Gastrocnemius medialis (tissue), 4 donors: ENCODE data around the gene ZNF490. TPM values are rescaled to one million over a fixed set of nuclear protein-coding genes. Genes with fewer than 3 reads are reported as not detected.
"Not testable (repeated sequence)": the region's sequence is repeated elsewhere in the genome, so short reads cannot be mapped to it uniquely, and the experiment has no call there.

Source experiments
- ATAC-seq, 2 donors: fragments of 150-250 bp; one replicate each; pipeline ENCODE4 v1.9.1; 2016
- DNase-seq, 2 donors: peaks; one replicate each; pipeline ENCODE4 v3.0.0-alpha.2; 2019
- H3K27ac ChIP-seq, 4 donors: fragments of 200-600 bp; sonication (generic); 1 replicate in 1 of 4; 2 replicates in 3 of 4; pipeline ENCODE4 v1.5.1; 2016 to 2018; ENCODE audit warnings: mild to moderate bottlenecking in 2 of 4, moderate library complexity in 1 of 4
- H3K27me3 ChIP-seq, 3 donors: fragments of 200-600 bp; sonication (generic) in 2 of 3; 1 replicate in 1 of 3; 2 replicates in 2 of 3; pipeline versions ENCODE4 v1.5.1 to v1.6.0; 2016 to 2019; ENCODE audit warnings: mild to moderate bottlenecking in 1 of 3, moderate library complexity in 1 of 3
- H3K36me3 ChIP-seq, 2 donors: fragments of 200-600 bp; sonication (generic) in 1 of 2; one replicate each; pipeline ENCODE4 v1.5.1; 2017 to 2018
- H3K4me1 ChIP-seq, 2 donors: fragments of 200-600 bp; sonication (generic) in 1 of 2; one replicate each; pipeline ENCODE4 v1.5.1; 2016 to 2017; ENCODE audit warnings: mild to moderate bottlenecking in 2 of 2
- H3K4me3 ChIP-seq, 4 donors: fragments of 200-600 bp; sonication (generic) in 3 of 4; 1 replicate in 1 of 4; 2 replicates in 3 of 4; pipeline ENCODE4 v1.5.1; 2016 to 2019; ENCODE audit warnings: mild to moderate bottlenecking in 2 of 4
- H3K9me3 ChIP-seq, 3 donors: fragments of 200-600 bp; sonication (generic) in 2 of 3; 1 replicate in 1 of 3; 2 replicates in 2 of 3; pipeline ENCODE4 v1.5.1; 2016 to 2019
- CTCF ChIP-seq, 5 experiments: fragments of 450-650 bp in 3 of 5; fragments of 200-600 bp in 2 of 5; sonication (generic) in 2 of 5; IDR thresholded peaks in 4 of 5; conservative IDR thresholded peaks in 1 of 5; 1 replicate in 4 of 5; 2 replicates in 1 of 5; pipeline ENCODE4 v1.5.1; 2016 to 2019; ENCODE audit warnings: antibody characterized with exemption in 5 of 5, mild to moderate bottlenecking in 3 of 5, moderate library complexity in 3 of 5
- POLR2A ChIP-seq, 2 donors: fragments of 450-650 bp; IDR thresholded peaks; one replicate each; pipeline ENCODE4 v1.6.1; 2017; ENCODE audit warnings: antibody characterized with exemption in 2 of 2, mild to moderate bottlenecking in 2 of 2, moderate library complexity in 2 of 2
- in situ Hi-C, 4 donors: fragments of 200-750 bp; cut with MboI; loops; one replicate each; pipeline versions ENCODE4 v1.15.0 to v1.8.0; 2017; ENCODE audit warnings: low sequenced_read_pairs in 4 of 4
- intact Hi-C: fragments of 100-400 bp; cut with DNase I; formaldehyde crosslinking; loops from one replicate; pipeline ENCODE4 v1.15.1; 2023; ENCODE audit warnings: low total_unique reads
- total RNA-seq, 4 donors: library from RNA; depleted of rRNA; stranded (reverse); fragments of >200 nt; gene quantifications; one replicate each; pipeline versions ENCODE4 v1.1.0 to v1.2.3, GENCODE V29; 2016

ZNF490 gene
- total RNA-seq, 4 donors from 2014 or later = 2.5 to 4.9 (median 2.9) TPM

GRCh38 chr19:12580180-12580694, 30.4 kb downstream of the ZNF490 start:
- in situ Hi-C loops (no loop called here), intact Hi-C loops (no loop called here)
- H3K4me3 ChIP-seq = no peak overlapping the region
- no peak overlapping the region for H3K27ac ChIP-seq
- H3K9me3 ChIP-seq = peaks cover 8 to 19% (median 15%) of the 10 kb centered on the region in 3 donors
- peaks cover 13 to 56% of the 10 kb centered on the region in 2 donors for H3K36me3 ChIP-seq
- ATAC-seq (no peak), DNase-seq (no peak)
- no peaks in the 10 kb centered on the region for H3K27me3 ChIP-seq
- H3K4me1 ChIP-seq = no peaks in the 10 kb centered on the region
- TF ChIP-seq CTCF (IDR thresholded peaks at IDR 0.05 in 4 of 5, conservative IDR thresholded peaks at IDR 0.05 in 1 of 5) (no peak), POLR2A (IDR thresholded peaks at IDR 0.05) (no peak)

- Histone ChIP-seq H3K9me3 (peaks cover 8 to 19% (median 15%) of the 10 kb centered on the region in 3 donors), H3K4me3 (no peak overlapping the region), H3K4me1 (no peaks in the 10 kb centered on the region), H3K27ac (no peak overlapping the region), H3K27me3 (no peaks in the 10 kb centered on the region), H3K36me3 (peaks cover 13 to 56% of the 10 kb centered on the region in 2 donors)
- TF ChIP-seq POLR2A (IDR thresholded peaks at IDR 0.05) (no peak), CTCF (IDR thresholded peaks at IDR 0.05 in 4 of 5, conservative IDR thresholded peaks at IDR 0.05 in 1 of 5) (no peak)
- DNase-seq (no peak), ATAC-seq (no peak)
- intact Hi-C loops (no loop called here), in situ Hi-C loops (no loop called here)
Measured at GRCh38 chr19:12578641-12579040, 32.0 kb downstream of the ZNF490 start.

GRCh38 chr19:12574036-12574435, 36.6 kb downstream of the ZNF490 start:
- no peak overlapping the region for H3K4me3 ChIP-seq
- TF ChIP-seq POLR2A (IDR thresholded peaks at IDR 0.05) (no peak), CTCF (IDR thresholded peaks at IDR 0.05 in 4 of 5, conservative IDR thresholded peaks at IDR 0.05 in 1 of 5) (no peak)
- DNase-seq = no peak
- no peaks in the 10 kb centered on the region for H3K9me3 ChIP-seq
- no peak for ATAC-seq
- intact Hi-C loops = no loop called here
- H3K27me3 ChIP-seq = no peaks in the 10 kb centered on the region
- no peak overlapping the region for H3K27ac ChIP-seq
- H3K36me3 ChIP-seq = peaks cover 0 to 12% of the 10 kb centered on the region in 2 donors
- H3K4me1 ChIP-seq = no peaks in the 10 kb centered on the region
- in situ Hi-C loops = no loop called here

DNA sequence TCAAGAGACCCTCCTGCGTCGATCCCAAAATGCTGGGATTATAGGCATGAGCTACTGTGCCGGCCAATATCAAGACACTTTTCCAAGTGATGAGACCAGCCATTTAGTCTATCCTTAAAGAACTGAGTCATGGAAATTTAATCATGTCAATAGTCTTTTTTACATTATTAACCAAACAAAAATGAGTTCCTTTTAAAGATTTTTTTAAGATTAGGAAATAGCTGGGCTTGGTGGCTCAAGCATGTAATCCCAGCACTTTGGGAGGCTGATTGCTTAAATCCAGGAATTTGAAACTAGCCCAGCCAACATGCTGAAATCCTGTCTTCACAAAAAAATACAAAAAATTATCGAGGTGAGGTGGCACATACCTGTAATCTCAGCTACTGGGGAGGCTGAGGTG, 42.7 kb downstream of the ZNF490 start:
- Histone ChIP-seq H3K9me3 (no peaks in the 10 kb centered on the region), H3K27ac (no peak overlapping the region), H3K4me1 (no peaks in the 10 kb centered on the region), H3K36me3 (no peaks in the 10 kb centered on the region), H3K27me3 (no peaks in the 10 kb centered on the region), H3K4me3 (no peak overlapping the region)
- in situ Hi-C loops (no loop called here), intact Hi-C loops (no loop called here)
- ATAC-seq (no peak), DNase-seq (no peak)
- TF ChIP-seq POLR2A (IDR thresholded peaks at IDR 0.05) = no peak
- no peak for TF ChIP-seq CTCF (IDR thresholded peaks at IDR 0.05 in 4 of 5, conservative IDR thresholded peaks at IDR 0.05 in 1 of 5)

DNA sequence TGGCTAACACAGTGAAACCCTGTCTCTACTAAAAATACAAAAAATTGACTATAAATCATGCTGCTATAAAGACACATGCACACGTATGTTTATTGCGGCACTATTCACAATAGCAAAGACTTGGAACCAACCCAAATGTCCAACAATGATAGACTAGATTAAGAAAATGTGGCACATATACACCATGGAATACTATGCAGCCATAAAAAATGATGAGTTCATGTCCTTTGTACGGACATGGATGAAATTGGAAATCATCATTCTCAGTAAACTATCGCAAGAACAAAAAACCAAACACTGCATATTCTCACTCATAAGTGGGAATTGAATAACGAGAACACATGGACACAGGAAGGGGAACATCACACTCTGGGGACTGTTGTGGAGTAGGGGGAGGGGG, 44.2 kb downstream of the ZNF490 start:
- H3K9me3 ChIP-seq, H3K27ac ChIP-seq, H3K27me3 ChIP-seq, in situ Hi-C loops, H3K4me3 ChIP-seq, DNase-seq, intact Hi-C loops, ATAC-seq, H3K36me3 ChIP-seq, H3K4me1 ChIP-seq: not testable (repeated sequence)
